HG03280 (cell line): Measurements from ENCODE around the gene RNF208.
"Not testable (repeated sequence)": the region's sequence is repeated elsewhere in the genome, so short reads cannot be mapped to it uniquely, and the experiment has no call there.

Source experiments
- ATAC-seq: cut with Tn5 transposase; IDR thresholded peaks from one replicate; pipeline ENCODE4 v1.9.1; 2021; ENCODE audit warnings: mild to moderate bottlenecking, moderate library complexity; ENCODE audit not compliant: unreplicated experiment

Gene RNF208

GRCh38 chr9:137253717-137254623 is 31.9 kb upstream of the RNF208 start:
- ATAC-seq: no peak

DNA sequence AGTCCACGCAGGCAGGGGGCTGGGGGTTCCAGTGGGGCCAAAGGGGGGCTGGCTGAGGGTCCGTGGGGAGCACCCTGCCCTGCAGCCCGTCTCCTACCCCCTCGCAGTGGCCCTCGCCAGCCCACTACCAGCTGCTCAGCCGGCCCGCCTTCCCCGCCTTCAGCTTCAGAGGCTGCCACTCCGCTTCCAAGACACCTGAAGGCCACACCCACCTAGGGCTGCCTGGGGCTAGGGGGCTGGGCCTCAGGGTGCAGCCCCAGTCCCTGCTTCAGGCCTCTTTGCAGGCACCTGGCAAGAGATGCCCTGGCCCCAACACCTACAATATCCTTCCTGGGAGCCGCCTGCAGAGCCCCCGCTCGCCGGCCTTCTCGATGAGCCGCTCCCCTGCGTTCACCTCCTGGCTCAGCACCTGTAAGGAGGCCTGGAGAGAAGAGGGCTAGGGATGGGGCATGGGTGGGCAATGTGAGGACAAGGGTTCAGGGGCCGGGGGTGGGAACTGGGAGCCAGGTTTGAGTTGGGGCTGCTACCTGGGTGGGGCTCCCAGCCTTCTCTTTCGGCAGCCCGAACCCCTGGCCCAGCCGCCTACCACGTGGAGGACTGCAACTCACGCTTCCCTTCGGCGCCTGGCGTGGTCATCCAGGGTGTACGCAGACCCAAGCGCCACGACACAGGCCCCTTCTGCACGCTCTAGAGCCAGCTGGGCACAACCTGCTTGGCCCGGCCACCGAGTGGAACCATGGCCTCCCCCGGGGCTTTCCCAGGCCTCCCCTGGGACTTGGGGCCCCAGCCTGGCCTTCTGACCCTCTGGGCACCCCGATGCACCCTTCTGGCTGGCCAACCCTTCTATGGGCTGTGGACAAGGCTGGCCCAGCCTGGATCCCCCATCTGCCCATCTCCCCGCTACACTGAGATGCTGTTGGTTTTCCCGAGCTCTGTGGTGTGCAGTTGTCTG is 30.8 kb upstream of the RNF208 start:
- ATAC-seq: no peak

- no peak for ATAC-seq
Measured at GRCh38 chr9:137251490-137252268, 29.6 kb upstream of the RNF208 start.

DNA sequence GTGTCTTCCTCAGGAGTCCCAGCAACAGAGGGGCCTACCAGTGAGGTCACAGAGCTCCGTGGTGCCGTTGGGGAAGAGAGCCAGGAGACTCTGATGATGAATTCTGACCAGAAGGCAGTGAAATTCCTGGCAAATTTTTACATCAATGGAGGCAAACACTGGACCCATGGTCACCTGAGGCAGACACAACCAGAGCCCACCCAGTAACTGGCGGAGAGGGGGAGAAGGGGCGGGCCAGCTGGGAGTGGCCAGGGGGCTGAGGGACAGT is 29.1 kb upstream of the RNF208 start, which contains the start of gene STPG3:
Gene STPG3 (plus strand): TSS at position 93 of the 268 bp plus-strand sequence. CDS start 1 bp downstream, at position 94.
- no peak for ATAC-seq

- ATAC-seq: no peak
Measured at GRCh38 chr9:137250329-137251193, 28.5 kb upstream of the RNF208 start.

DNA sequence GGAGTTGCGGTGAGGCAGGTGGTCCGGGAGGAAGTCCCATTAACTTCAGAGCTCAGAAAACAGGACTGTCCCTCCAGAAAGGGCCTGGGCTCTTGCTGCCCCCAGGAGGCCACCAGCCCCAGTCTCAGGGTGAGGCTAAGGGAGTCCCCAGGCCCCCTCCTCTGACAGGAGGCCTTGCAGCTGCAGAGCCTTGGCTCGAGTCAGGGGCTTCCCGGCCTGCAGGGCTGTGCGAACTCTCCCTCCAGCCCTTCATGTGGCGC is 25.8 kb upstream of the RNF208 start:
- ATAC-seq: no peak

DNA sequence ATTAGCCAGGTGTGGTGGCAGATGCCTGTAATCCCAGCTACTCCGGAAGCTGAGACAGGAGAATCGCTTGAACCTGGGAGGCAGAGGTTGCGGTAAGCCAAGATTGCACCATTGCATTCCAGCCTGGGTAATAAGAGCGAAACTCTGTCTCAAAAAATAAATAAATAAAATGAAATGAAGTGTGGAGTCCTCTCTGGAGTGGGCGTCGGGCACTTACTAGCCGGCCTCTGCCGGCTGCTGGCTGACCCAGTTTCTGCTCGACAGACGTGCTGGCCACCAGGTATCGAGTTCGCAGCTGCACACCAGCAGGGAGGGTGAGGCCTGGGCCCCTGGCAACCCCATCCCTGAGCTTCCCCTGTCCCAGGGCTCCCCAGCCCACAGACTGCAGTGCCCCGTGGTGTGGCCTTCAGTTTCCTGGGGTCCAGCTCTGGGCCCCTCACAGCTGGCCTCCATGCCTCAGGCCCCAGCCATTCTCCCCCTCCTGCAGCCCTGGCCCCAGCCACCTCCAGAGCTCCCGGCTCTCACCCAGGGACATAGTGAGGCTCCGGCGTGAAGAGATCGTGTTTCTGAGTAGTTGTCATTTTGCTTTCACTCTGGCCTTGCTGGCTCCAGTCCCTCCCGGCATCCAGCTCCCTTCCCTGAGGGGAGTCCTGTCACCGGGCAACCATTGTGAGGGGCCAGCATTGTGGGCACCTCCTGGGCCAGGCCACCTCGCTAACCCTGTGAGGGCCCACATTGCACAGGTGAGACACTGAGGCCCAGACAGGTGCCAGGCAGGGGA is 25.3 kb upstream of the RNF208 start:
- ATAC-seq: no peak

- ATAC-seq: no peak
Measured at GRCh38 chr9:137245450-137246421, 23.7 kb upstream of the RNF208 start.

DNA sequence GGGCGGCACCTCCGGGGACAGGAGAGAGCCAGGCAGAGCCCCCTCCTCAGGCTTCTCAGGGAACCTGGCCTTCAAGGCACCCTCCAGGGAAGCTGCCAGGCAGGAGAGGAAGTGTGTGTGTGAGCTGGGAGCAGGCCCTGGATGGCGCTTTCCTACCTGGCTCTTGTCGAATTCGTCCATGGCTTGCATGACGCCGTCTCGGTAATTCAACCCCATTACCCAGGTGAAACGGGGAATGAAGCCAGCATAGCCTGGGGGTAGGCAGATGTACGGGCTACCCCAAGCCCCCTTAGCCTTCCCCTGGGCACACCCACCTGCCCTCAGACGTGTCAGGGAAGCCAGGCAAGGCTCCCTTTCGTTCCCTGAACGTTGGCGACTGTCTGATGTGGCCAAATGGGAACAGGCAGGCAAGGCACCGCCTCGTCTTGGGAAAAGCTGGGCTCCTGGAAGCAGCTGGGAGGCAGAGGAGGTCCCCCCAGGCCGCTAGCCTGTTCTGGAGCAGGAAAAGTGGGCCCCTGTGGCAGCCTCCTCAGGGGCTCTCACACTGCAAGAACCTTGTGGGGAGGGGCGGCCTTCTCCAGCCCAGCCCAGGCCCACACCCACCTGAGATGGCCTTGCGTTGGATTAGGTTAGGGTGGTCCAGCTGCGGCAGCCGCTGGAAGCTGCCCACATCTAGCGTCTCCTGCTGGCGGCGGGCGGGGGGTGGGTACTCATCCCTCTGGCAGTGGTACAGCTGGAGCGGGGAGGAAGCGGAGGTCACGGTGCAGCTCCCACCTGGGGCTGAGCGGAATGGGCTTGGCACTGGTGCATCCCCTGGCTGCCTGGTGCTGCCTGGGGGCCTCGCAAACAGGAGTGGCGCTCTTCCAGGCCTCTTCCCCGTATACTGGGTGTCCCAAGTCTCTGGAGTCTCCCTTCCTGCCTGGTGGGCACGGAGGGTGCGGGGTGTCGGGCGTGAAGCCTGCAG is 22.7 kb upstream of the RNF208 start:
- ATAC-seq: no peak

- no peak for ATAC-seq
Measured at GRCh38 chr9:137243626-137244485, 21.8 kb upstream of the RNF208 start.

DNA sequence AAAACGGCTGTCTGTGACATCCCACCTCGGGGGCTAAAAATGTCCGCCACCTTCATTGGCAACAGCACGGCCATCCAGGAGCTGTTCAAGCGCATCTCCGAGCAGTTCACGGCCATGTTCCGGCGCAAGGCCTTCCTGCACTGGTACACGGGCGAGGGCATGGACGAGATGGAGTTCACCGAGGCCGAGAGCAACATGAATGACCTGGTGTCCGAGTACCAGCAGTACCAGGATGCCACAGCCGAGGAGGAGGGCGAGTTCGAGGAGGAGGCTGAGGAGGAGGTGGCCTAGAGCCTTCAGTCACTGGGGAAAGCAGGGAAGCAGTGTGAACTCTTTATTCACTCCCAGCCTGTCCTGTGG is 21.2 kb upstream of the RNF208 start:
- not testable (repeated sequence) for ATAC-seq

- ATAC-seq: no peak
Measured at GRCh38 chr9:137242269-137243203, 20.5 kb upstream of the RNF208 start.

- ATAC-seq: peak; percentile 1
Measured at GRCh38 chr9:137241490-137242268, 19.6 kb upstream of the RNF208 start.

DNA sequence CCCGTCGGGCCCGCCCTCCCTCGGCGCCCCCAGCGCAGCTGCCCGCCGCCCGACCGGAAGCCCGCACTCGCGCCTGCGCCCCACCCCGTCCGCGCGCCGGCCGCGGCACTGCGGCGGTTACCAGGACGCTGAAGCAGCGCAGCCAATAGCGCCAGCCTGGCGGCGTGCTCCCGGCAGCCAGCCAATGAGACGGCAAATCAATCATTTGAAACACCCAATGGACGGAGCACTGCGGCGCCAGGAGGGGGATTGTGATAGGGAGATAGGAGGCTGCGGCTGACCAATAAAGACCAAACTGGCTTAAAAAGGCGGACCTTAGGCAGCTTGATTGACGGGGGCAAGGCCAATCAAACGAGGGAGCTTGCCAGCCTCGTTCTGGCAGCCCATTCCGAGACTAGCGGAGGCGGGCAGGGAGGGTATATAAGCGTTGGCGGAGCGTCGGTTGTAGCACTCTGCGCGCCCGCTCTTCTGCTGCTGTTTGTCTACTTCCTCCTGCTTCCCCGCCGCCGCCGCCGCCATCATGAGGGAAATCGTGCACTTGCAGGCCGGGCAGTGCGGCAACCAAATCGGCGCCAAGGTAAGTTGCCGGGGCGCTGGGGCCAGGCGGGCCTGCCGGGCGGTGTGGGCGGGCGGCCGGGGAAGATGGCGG is 18.9 kb upstream of the RNF208 start, which contains the start of gene TUBB4B:
Gene TUBB4B (plus strand): TSS at position 447 of the 649 bp plus-strand sequence. CDS start 74 bp downstream, at position 521.
- peak; percentile 78 for ATAC-seq
